Posterior vena cava (tissue), 2 donors: ENCODE measurements around the gene LASP1. TPM values are rescaled to one million over a fixed set of nuclear protein-coding genes. Genes with fewer than 3 reads are reported as not detected.
A peak's percentile ranks its signal among the peaks of the same experiment; 100 is the strongest.

ENCODE experiments used
- DNase-seq: peaks from one replicate; pipeline ENCODE4 v3.0.0-alpha.2; 2020; ENCODE audit warnings: low spot score
- intact Hi-C, 2 donors: fragments of 100-400 bp; cut with DNase I; formaldehyde crosslinking; loops; one replicate each; pipeline versions ENCODE4 v1.14.1 to v1.14.2; 2022 to 2023
- total RNA-seq, 2 donors: library from RNA; stranded (reverse); fragmentation: NEBNext Ultra II Directional; extraction: Animal tissue kit (Norgen Biotek cat#: 25700); gene quantifications; one replicate each; pipeline ENCODE4 v1.2.1, GENCODE V29; 2021
- donor health status: DM: yes; HTN: yes; CAD: no.
- donor health status: DM: yes; HTN: yes; CAD: no.

Gene LASP1
- total RNA-seq, 2 donors from 2014 or later: 95.2 to 119 TPM

- intact Hi-C loops: no loop called here
- peak; percentile 93 for DNase-seq
Measured at GRCh38 chr17:38867968-38868816, 1.7 kb upstream of the LASP1 start.

- intact Hi-C loops: no loop called here
- DNase-seq: peak; percentile 96
Measured at GRCh38 chr17:38868817-38869525, 887 bp upstream of the LASP1 start.

- intact Hi-C loops: loop anchor here in 1 of 2 donors (5.0 kb wide), 1 partner anchor 52 kb away; no protein-coding TSS in a partner anchor
- DNase-seq: peak; percentile 92
Measured at GRCh38 chr17:38870259-38871165, 654 bp downstream of the LASP1 start.

GRCh38 chr17:38871247-38872015 lies 1.6 kb downstream of the LASP1 start:
- intact Hi-C loops: loop anchor here in 1 of 2 donors (5.0 kb wide), 1 partner anchor 51 kb away; no protein-coding TSS in a partner anchor
- DNase-seq: peak; percentile 91

GRCh38 chr17:38872027-38872511 lies 2.2 kb downstream of the LASP1 start:
- DNase-seq: no peak
- intact Hi-C loops: loop anchor here in 1 of 2 donors (5.0 kb wide), 1 partner anchor 50 kb away; no protein-coding TSS in a partner anchor

GRCh38 chr17:38872671-38873385 lies 3.0 kb downstream of the LASP1 start:
- intact Hi-C loops: loop anchor here in 1 of 2 donors (5.0 kb wide), 1 partner anchor 49 kb away; no protein-coding TSS in a partner anchor

GRCh38 chr17:38873640-38874380 lies 4.0 kb downstream of the LASP1 start:
- DNase-seq: no peak
- intact Hi-C loops: loop anchor here in 1 of 2 donors (5.0 kb wide), 1 partner anchor 48 kb away; no protein-coding TSS in a partner anchor

More at GRCh38 chr17:38872671-38873385, 3.0 kb downstream of the LASP1 start:
- DNase-seq: no peak

GRCh38 chr17:38874505-38875400 lies 4.9 kb downstream of the LASP1 start:
- intact Hi-C loops: loop anchor here in 1 of 2 donors (5.0 kb wide), 1 partner anchor 48 kb away; no protein-coding TSS in a partner anchor
- no peak for DNase-seq

- DNase-seq: no peak
- intact Hi-C loops: no loop called here
Measured at GRCh38 chr17:38875477-38876075, 5.7 kb downstream of the LASP1 start.

- DNase-seq: no peak
- intact Hi-C loops: no loop called here
Measured at GRCh38 chr17:38877130-38877851, 7.4 kb downstream of the LASP1 start.

GRCh38 chr17:38879878-38880665 lies 10.2 kb downstream of the LASP1 start:
- DNase-seq: no peak
- intact Hi-C loops: no loop called here

GRCh38 chr17:38881600-38882191 lies 11.8 kb downstream of the LASP1 start:
- DNase-seq: peak; percentile 90
- intact Hi-C loops: no loop called here

- DNase-seq: no peak
- intact Hi-C loops: no loop called here
Measured at GRCh38 chr17:38882870-38883269, 13.0 kb downstream of the LASP1 start.
